PC-9 (cell line): ENCODE measurements around the gene CYB5D1.

Experiments used
- CTCF ChIP-seq: fragments of 200-600 bp; sonication (generic); conservative IDR thresholded peaks from 2 replicates; pipeline ENCODE4 v1.6.1; 2017; ENCODE audit warnings: mixed run types, antibody characterized with exemption, mild to moderate bottlenecking, moderate library complexity
- EZH2 ChIP-seq: fragments of 200-600 bp; sonication (generic); IDR thresholded peaks from 2 replicates; pipeline ENCODE4 v1.8.0; 2017; ENCODE audit warnings: antibody characterized with exemption, low read depth

GRCh38 chr17:7852919-7853690 lies 4.7 kb upstream of the CYB5D1 start:
- TF ChIP-seq CTCF, result no peak
- no peak for TF ChIP-seq EZH2
